H1 (cell line): ENCODE data around the gene DKKL1. TPM values are rescaled to one million over a fixed set of nuclear protein-coding genes. Genes with fewer than 3 reads are reported as not detected.

Experiments used
- CTCF ChIA-PET: fragments of 300-600 bp; sonication (Branson Sonifier 250); formaldehyde crosslinking; loops from one replicate; lab custom pipeline; 2021; ENCODE audit not compliant: partially characterized antibody; lab: Charles Lee
- POLR2A ChIA-PET: fragments of 300-600 bp; sonication (Branson Sonifier 250); formaldehyde crosslinking; loops from one replicate; lab custom pipeline; 2021; ENCODE audit warnings: inconsistent platforms; ENCODE audit not compliant: partially characterized antibody; lab: Charles Lee
- DNase-seq, 2 experiments: peaks; one replicate each; pipeline versions ENCODE4 v3.0.0 to v3.0.0-alpha.2; 2010 to 2022; ENCODE audit warnings: low spot score in 2 of 2, low read depth in 1 of 2, mixed read lengths in 1 of 2
- FAIRE-seq: peaks from 2 replicates; lab custom pipeline; 2011; peaks lifted over from hg19 to GRCh38; lab: Jason Lieb, UNC
- H2AFZ ChIP-seq: 2 replicates; pipeline ENCODE4 v1.8.1; 2012; ENCODE audit warnings: low read length, inconsistent platforms
- H2AK5ac ChIP-seq: 2 replicates; pipeline ENCODE4 v1.6.1; 2013; ENCODE audit warnings: low read depth, low read length
- H2BK120ac ChIP-seq: replicated peaks from 2 replicates; pipeline ENCODE3; 2013; ENCODE audit warnings: low read depth, low read length, inconsistent platforms
- H2BK12ac ChIP-seq: 2 replicates; pipeline ENCODE4 v1.6.1; 2013; ENCODE audit warnings: low read depth, low read length
- H2BK15ac ChIP-seq: 2 replicates; pipeline ENCODE4 v1.6.1; 2013; ENCODE audit warnings: low read length
- H2BK20ac ChIP-seq: 2 replicates; pipeline ENCODE4 v1.6.1; 2013; ENCODE audit warnings: low read length
- H2BK5ac ChIP-seq: 2 replicates; pipeline ENCODE4 v1.6.1; 2013; ENCODE audit warnings: low read depth, low read length
- H3K14ac ChIP-seq: 2 replicates; pipeline ENCODE4 v1.6.1; 2013; ENCODE audit warnings: inconsistent platforms; ENCODE audit not compliant: insufficient read length
- H3K18ac ChIP-seq: 2 replicates; pipeline ENCODE4 v1.6.1; 2013; ENCODE audit warnings: low read length; ENCODE audit errors: extremely low read depth
- H3K23ac ChIP-seq: 2 replicates; pipeline ENCODE4 v1.6.1; 2013; ENCODE audit warnings: inconsistent platforms; ENCODE audit not compliant: insufficient read length
- H3K23me2 ChIP-seq: 2 replicates; pipeline ENCODE4 v1.6.1; 2013; ENCODE audit warnings: low read depth, low read length
- H3K27ac ChIP-seq: 2 replicates; pipeline ENCODE4 v1.6.1; 2011; ENCODE audit warnings: low read depth, low read length, inconsistent platforms
- H3K27me3 ChIP-seq, 4 experiments: replicated peaks in 1 of 4; 1 replicate in 1 of 4; 2 replicates in 3 of 4; pipeline versions ENCODE4 v1.6.1 to v1.8.1; 2011 to 2013; ENCODE audit warnings: low read length in 3 of 4, mild to moderate bottlenecking in 3 of 4, inconsistent platforms in 2 of 4, mixed read lengths in 2 of 4, moderate library complexity in 1 of 4; ENCODE audit not compliant: control insufficient read depth in 3 of 4, insufficient read depth in 3 of 4; ENCODE audit errors: extremely low read depth in 1 of 4
- H3K36me3 ChIP-seq, 4 experiments: 2 replicates each; pipeline versions ENCODE4 v1.6.1 to v1.8.1; 2011 to 2013; ENCODE audit warnings: mild to moderate bottlenecking in 4 of 4, low read length in 3 of 4, moderate library complexity in 2 of 4, control low read depth in 1 of 4, inconsistent platforms in 1 of 4; ENCODE audit not compliant: insufficient read depth in 4 of 4, control insufficient read depth in 2 of 4
- H3K4ac ChIP-seq: replicated peaks from 2 replicates; pipeline ENCODE3; 2013; ENCODE audit warnings: low read length, low read depth, mixed read lengths, inconsistent platforms; ENCODE audit not compliant: insufficient read length
- H3K4me1 ChIP-seq, 4 experiments: replicated peaks in 1 of 4; 1 replicate in 1 of 4; 2 replicates in 3 of 4; pipeline versions ENCODE4 v1.6.1 to v1.8.1; 2011 to 2013; ENCODE audit warnings: low read length in 3 of 4, inconsistent platforms in 2 of 4, mixed read lengths in 1 of 4; ENCODE audit not compliant: insufficient read depth in 4 of 4, control insufficient read depth in 3 of 4
- H3K4me2 ChIP-seq, 2 experiments: 2 replicates each; pipeline versions ENCODE4 v1.6.1 to v1.8.1; 2011 to 2013; ENCODE audit warnings: low read depth in 2 of 2, low read length in 2 of 2, control low read depth in 1 of 2, inconsistent platforms in 1 of 2, mild to moderate bottlenecking in 1 of 2; ENCODE audit not compliant: insufficient read depth in 1 of 2
- H3K4me3 ChIP-seq, 4 experiments: fragments of 200-600, 300-600 bp in 1 of 4; sonication (generic), shearing (Covaris generic), sonication (Bioruptor Twin) in 1 of 4; 2 replicates each; pipeline versions ENCODE4 v1.5.1 to v1.8.1; 2011 to 2016; ENCODE audit warnings: low read length in 4 of 4, low read depth in 3 of 4, control low read depth in 2 of 4, inconsistent platforms in 2 of 4, mild to moderate bottlenecking in 2 of 4, mixed read lengths in 1 of 4, moderate library complexity in 1 of 4; ENCODE audit not compliant: insufficient read depth in 2 of 4; ENCODE audit errors: extremely low read depth in 1 of 4
- H3K56ac ChIP-seq: replicated peaks from 2 replicates; pipeline ENCODE3; 2013; ENCODE audit warnings: low read depth, mild to moderate bottlenecking, mixed read lengths, low read length, inconsistent platforms; ENCODE audit not compliant: insufficient read length
- H3K79me1 ChIP-seq: 2 replicates; pipeline ENCODE4 v1.6.1; 2013; ENCODE audit warnings: low read depth, low read length, control low read depth
- H3K79me2 ChIP-seq, 2 experiments: 2 replicates each; pipeline versions ENCODE4 v1.6.1 to v1.8.1; 2012 to 2013; ENCODE audit warnings: low read length in 2 of 2, mild to moderate bottlenecking in 2 of 2, inconsistent platforms in 1 of 2; ENCODE audit not compliant: insufficient read depth in 2 of 2, control insufficient read depth in 1 of 2
- H3K9ac ChIP-seq, 4 experiments: replicated peaks in 1 of 4; 1 replicate in 1 of 4; 2 replicates in 3 of 4; pipeline versions ENCODE4 v1.6.1 to v1.8.1; 2011 to 2013; ENCODE audit warnings: low read depth in 3 of 4, low read length in 3 of 4, control low read depth in 2 of 4, mild to moderate bottlenecking in 2 of 4, moderate library complexity in 2 of 4, inconsistent platforms in 1 of 4; ENCODE audit errors: extremely low read depth in 1 of 4
- H3K9me3 ChIP-seq, 2 experiments: 2 replicates each; pipeline versions ENCODE4 v1.6.1 to v1.8.1; 2012 to 2013; ENCODE audit warnings: mild to moderate bottlenecking in 2 of 2, moderate library complexity in 2 of 2, control low read depth in 1 of 2, inconsistent platforms in 1 of 2, low read depth in 1 of 2, low read length in 1 of 2, mixed read lengths in 1 of 2; ENCODE audit not compliant: insufficient read depth in 2 of 2
- H4K20me1 ChIP-seq, 2 experiments: replicated peaks in 1 of 2; 2 replicates each; pipeline versions ENCODE3 to v1.8.1; 2011 to 2013; ENCODE audit warnings: inconsistent platforms in 2 of 2, low read length in 2 of 2, mild to moderate bottlenecking in 1 of 2; ENCODE audit not compliant: insufficient read depth in 2 of 2, control insufficient read depth in 1 of 2
- H4K5ac ChIP-seq: 2 replicates; pipeline ENCODE4 v1.6.1; 2013; ENCODE audit warnings: low read length, low read depth, mixed read lengths, inconsistent platforms; ENCODE audit not compliant: insufficient read length
- H4K8ac ChIP-seq: 2 replicates; pipeline ENCODE4 v1.8.0; 2013; ENCODE audit warnings: mild to moderate bottlenecking, moderate library complexity, low read length, inconsistent platforms; ENCODE audit not compliant: insufficient read depth; ENCODE audit errors: extremely low read depth
- H4K91ac ChIP-seq: replicated peaks from 2 replicates; pipeline ENCODE3; 2013; ENCODE audit warnings: low read length, mixed read lengths, inconsistent platforms; ENCODE audit not compliant: insufficient read length
- E2F6 ChIP-seq: IDR thresholded peaks from 2 replicates; pipeline ENCODE4 v1.6.1; 2012; ENCODE audit warnings: inconsistent platforms
- TAF1 ChIP-seq: IDR thresholded peaks from 2 replicates; pipeline ENCODE4 v1.6.1; 2011; ENCODE audit warnings: mild to moderate bottlenecking, low read depth, low read length
- WGBS, 2 experiments: shearing (Covaris generic) in 1 of 2; methylation state at CpG; one replicate each; pipeline versions ENCODE4 v1.1.6 to v1.1.7; 2013 to 2015; ENCODE audit warnings: low lambda C conversion rate in 2 of 2, mixed read lengths in 2 of 2, inconsistent platforms in 1 of 2, low coverage in 1 of 2, missing lambda C conversion rate in 1 of 2; ENCODE audit not compliant: insufficient replicate concordance in 2 of 2, insufficient coverage in 1 of 2, insufficient read length in 1 of 2; ENCODE audit errors: extremely low coverage in 1 of 2, missing lambda C conversion rate in 1 of 2; 5-methylcytosine and 5-hydroxymethylcytosine counted together
- polyA plus RNA-seq, 7 experiments: library from polyadenylated mRNA; depleted of rRNA in 3 of 7; stranded (reverse) in 5 of 7; unstranded in 2 of 7; fragments of >200 nt in 5 of 7; fragments of 200-250 nt in 2 of 7; gene quantifications; 1 replicate in 5 of 7; 2 replicates in 1 of 7; 4 replicates in 1 of 7; pipeline versions ENCODE4 v1.2.1 to v1.2.3, GENCODE V29; 2011 to 2013; ENCODE audit warnings: missing spikeins in 2 of 7, mixed read lengths in 2 of 7
- total RNA-seq: library from RNA; stranded (reverse); fragmentation: NEBNext Ultra II Directional; extraction: Animal tissue kit (Norgen Biotek cat#: 25700); gene quantifications from 2 replicates; pipeline ENCODE4 v1.2.1, GENCODE V29; 2021

DKKL1 gene
- total and polyA plus RNA-seq, 2 of the 8 experiments (the other 6 are each of a cell fraction or from before 2014, with no cell fraction given), result 2.6 to 6.8 TPM

- Histone ChIP-seq H2BK12ac (no peak overlapping the region), H4K5ac (no peak overlapping the region), H3K4me3 (no peak overlapping the region; a peak in 1 of 8 replicates), H2AFZ (no peak overlapping the region), H3K4me1 (peaks cover 4 to 26% (median 19%) of the 10 kb centered on the region in 4 experiments; a peak in 6 of 7 replicates), H2AK5ac (0 out of 2 replicates have a peak overlapping the region, but pooled peaks have one; percentile 39), H2BK15ac (no peak overlapping the region), H4K91ac (no peak overlapping the region), H3K18ac (no peak overlapping the region), H3K4ac (no peak overlapping the region), H3K9ac (no peak overlapping the region; a peak in 1 of 7 replicates), H3K9me3 (no peaks in the 10 kb centered on the region), H3K23me2 (peaks cover 5% of the 10 kb centered on the region; the same call in 1 of the 2 replicates), H4K8ac (no peak overlapping the region), H3K79me2 (no peaks in the 10 kb centered on the region), H3K27me3 (peaks cover 22 to 42% (median 38%) of the 10 kb centered on the region in 4 experiments), H2BK5ac (no peak overlapping the region), H4K20me1 (no peaks in the 10 kb centered on the region), H3K14ac (no peak overlapping the region), H2BK20ac (peak overlapping the region; percentile 32; the same call in 1 of the 2 replicates), H3K56ac (no peak overlapping the region), H3K36me3 (no peaks in the 10 kb centered on the region), H3K4me2 (peak overlapping the region; percentile 19 to 40; a peak in 3 of 4 replicates), H3K27ac (no peak overlapping the region), H2BK120ac (no peak overlapping the region), H3K79me1 (no peaks in the 10 kb centered on the region), H3K23ac (no peak overlapping the region)
- DNase-seq, result no peak
- no peak for FAIRE-seq
- TF ChIP-seq E2F6 (peak; percentile 33; the same call in 1 of the 2 replicates), TAF1 (no peak)
- POLR2A ChIA-PET, result interaction anchor here (1.2 to 2.1 kb wide), 2 partner anchors 13 to 59 kb away, joined by 8 read pairs; partner anchors contain the start of gene TEAD2
- CTCF ChIA-PET, result interaction anchor here (1.2 to 14.7 kb wide), 5 partner anchors 9 to 26 kb away, joined by 3 to 291 read pairs (median 23); no protein-coding TSS in a partner anchor
- 100% methylated on average over 1 of the region's 2 CpGs; no CpG with 5 or more reads in 1 of the 2 experiments for WGBS, 2 experiments
Observed at GRCh38 chr19:49420227-49420626, 56.5 kb downstream of the DKKL1 start.
